Progenitor cell of endocrine pancreas (in vitro differentiated cells): ENCODE measurements around the gene ACBD6. TPM values are rescaled to one million over a fixed set of nuclear protein-coding genes. Genes with fewer than 3 reads are reported as not detected.

Experiments used
- DNase-seq: peaks from one replicate; pipeline ENCODE4 v3.0.0; 2021; ENCODE audit warnings: low spot score; ENCODE audit not compliant: unreplicated experiment
- H3K27ac Mint-ChIP-seq: 2 replicates; pipeline ENCODE4 v1.8.0; 2021; ENCODE audit warnings: mild to moderate bottlenecking, moderate library complexity, mixed read lengths
- H3K27me3 Mint-ChIP-seq: 2 replicates; pipeline ENCODE4 v1.8.0; 2021; ENCODE audit warnings: mixed read lengths
- H3K36me3 Mint-ChIP-seq: 2 replicates; pipeline ENCODE4 v1.8.0; 2022; ENCODE audit warnings: mixed read lengths; ENCODE audit not compliant: insufficient read depth
- H3K4me1 Mint-ChIP-seq: 2 replicates; pipeline ENCODE4 v1.8.0; 2021; ENCODE audit warnings: low read depth, mixed read lengths
- H3K4me3 Mint-ChIP-seq: 2 replicates; pipeline ENCODE4 v1.8.0; 2021; ENCODE audit warnings: low read depth, mild to moderate bottlenecking, moderate library complexity, mixed read lengths
- H3K9me3 Mint-ChIP-seq: 2 replicates; pipeline ENCODE4 v1.8.0; 2021; ENCODE audit warnings: low read depth, mixed read lengths
- total RNA-seq: library from RNA; stranded (reverse); gene quantifications from 2 replicates; pipeline ENCODE4 v1.2.1, GENCODE V29; 2021
- TF ChIP-seq, protein P1 (sequence below): fragments of 200-600 bp; sonication (generic); IDR thresholded peaks from one replicate; pipeline ENCODE4 v1.5.0; 2021; ENCODE audit warnings: antibody characterized with exemption, mild to moderate bottlenecking; ENCODE audit not compliant: unreplicated experiment

Gene ACBD6
- total RNA-seq, 1 donor from 2014 or later, result 54.2 TPM

DNA sequence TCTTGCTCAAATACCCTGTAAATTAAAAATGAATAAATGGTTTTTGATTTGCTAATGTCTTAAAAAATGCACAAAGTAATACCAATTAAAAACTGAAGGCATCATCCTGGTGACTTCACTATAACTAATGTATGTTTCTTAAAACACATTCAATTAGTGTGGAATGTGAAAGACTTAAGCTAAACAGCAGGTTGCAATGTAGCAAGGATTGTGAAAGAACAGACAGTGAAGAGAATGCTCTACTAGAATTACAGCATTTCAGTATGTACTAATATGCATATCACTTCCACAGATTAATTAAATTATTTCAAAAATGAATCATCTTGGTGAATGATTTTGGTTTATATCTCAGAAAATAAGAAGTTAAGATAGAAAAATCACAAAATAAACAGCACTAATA lies 216.0 kb downstream of the ACBD6 start:
- Mint-ChIP-seq H3K4me3 (no peak overlapping the region), H3K27ac (no peak overlapping the region), H3K4me1 (peaks cover 1% of the 10 kb centered on the region), H3K9me3 (no peaks in the 10 kb centered on the region), H3K36me3 (peaks cover 9% of the 10 kb centered on the region), H3K27me3 (no peaks in the 10 kb centered on the region)
- DNase-seq, result no peak
- TF ChIP-seq, protein P1, sequence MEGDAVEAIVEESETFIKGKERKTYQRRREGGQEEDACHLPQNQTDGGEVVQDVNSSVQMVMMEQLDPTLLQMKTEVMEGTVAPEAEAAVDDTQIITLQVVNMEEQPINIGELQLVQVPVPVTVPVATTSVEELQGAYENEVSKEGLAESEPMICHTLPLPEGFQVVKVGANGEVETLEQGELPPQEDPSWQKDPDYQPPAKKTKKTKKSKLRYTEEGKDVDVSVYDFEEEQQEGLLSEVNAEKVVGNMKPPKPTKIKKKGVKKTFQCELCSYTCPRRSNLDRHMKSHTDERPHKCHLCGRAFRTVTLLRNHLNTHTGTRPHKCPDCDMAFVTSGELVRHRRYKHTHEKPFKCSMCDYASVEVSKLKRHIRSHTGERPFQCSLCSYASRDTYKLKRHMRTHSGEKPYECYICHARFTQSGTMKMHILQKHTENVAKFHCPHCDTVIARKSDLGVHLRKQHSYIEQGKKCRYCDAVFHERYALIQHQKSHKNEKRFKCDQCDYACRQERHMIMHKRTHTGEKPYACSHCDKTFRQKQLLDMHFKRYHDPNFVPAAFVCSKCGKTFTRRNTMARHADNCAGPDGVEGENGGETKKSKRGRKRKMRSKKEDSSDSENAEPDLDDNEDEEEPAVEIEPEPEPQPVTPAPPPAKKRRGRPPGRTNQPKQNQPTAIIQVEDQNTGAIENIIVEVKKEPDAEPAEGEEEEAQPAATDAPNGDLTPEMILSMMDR, result no peak

DNA sequence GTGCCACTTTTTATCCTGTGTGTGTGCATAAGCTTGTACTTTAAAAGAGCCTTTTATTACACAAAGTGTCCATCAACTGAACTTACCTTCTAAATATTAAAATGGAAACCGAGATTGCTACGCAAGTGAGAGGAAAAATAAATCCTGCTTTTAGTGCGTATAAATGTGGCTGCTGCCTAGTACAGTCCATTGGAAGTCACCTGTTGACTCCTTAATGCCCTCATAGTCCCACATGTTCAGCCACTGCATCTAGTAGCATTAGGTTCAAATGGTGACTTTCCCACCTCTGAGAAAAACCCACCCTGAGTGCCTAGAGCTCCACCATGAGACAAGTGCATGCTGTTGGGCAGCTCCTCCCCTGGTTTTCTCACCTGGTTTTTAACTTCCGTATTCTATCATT lies 219.3 kb downstream of the ACBD6 start:
- DNase-seq, result no peak
- H3K4me3 Mint-ChIP-seq, result no peak overlapping the region
- H3K27ac Mint-ChIP-seq, result no peak overlapping the region
- peaks cover 1% of the 10 kb centered on the region for H3K4me1 Mint-ChIP-seq
- TF ChIP-seq, protein P1, result no peak
- H3K9me3 Mint-ChIP-seq, result no peaks in the 10 kb centered on the region
- no peaks in the 10 kb centered on the region for H3K27me3 Mint-ChIP-seq
- peaks cover 5% of the 10 kb centered on the region for H3K36me3 Mint-ChIP-seq

DNA sequence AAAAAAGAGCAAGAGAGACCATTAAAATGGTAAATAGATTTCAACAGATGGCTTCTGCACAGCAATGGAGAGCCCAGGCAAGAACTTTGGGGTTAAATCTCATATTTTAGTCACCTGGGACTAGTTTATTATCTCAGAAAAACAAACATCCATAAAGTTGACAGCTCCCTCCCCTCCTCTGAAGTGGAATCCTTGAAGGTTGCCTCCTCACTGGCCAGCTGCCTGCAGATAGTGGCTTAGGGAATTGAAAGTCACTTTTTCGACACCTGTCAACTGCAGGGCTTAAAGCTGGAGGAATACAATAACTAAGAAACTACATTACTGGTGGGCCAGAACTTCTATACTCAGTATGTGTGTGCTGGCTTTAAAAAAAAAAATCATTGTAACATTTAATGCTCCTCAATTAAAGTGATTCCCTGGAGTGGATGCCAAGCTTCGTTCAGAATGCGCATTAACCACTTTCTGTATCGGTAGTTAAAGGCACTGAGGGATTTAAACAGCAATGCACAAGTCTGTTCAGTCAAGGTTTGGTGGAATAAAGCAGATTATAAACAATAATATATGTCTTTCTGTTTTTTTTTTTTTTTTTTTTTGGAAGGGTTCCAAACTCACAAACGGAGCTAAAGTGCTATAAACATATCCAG lies 219.9 kb downstream of the ACBD6 start:
- Mint-ChIP-seq H3K27me3 (no peaks in the 10 kb centered on the region), H3K36me3 (peaks cover 4% of the 10 kb centered on the region), H3K4me3 (no peak overlapping the region), H3K4me1 (peaks cover 1% of the 10 kb centered on the region), H3K27ac (no peak overlapping the region), H3K9me3 (no peaks in the 10 kb centered on the region)
- TF ChIP-seq, protein P1, result no peak
- no peak for DNase-seq

DNA sequence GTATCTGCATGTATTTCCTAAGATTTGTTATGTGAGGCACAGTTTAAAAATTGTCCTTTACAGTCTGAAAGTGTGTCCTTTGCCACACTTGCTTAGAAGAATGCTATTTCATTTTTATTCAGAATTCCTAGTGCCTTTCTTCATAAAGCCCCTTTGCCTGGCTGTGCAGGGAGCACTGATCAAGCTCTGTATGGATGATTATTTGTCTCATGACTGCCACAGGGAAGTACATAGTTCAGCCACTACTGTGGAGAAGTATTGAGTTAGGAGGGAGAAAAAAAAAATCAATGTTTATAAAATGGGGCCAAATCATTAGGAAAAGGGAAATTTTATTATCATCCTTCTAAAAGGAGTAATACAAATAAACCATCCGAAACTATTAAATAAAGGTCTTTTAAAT lies 220.9 kb downstream of the ACBD6 start:
- Mint-ChIP-seq H3K4me1 (peaks cover 1% of the 10 kb centered on the region), H3K4me3 (no peak overlapping the region), H3K27ac (no peak overlapping the region), H3K36me3 (peaks cover 4% of the 10 kb centered on the region), H3K9me3 (no peaks in the 10 kb centered on the region), H3K27me3 (no peaks in the 10 kb centered on the region)
- no peak for DNase-seq
- TF ChIP-seq, protein P1, result no peak

DNA sequence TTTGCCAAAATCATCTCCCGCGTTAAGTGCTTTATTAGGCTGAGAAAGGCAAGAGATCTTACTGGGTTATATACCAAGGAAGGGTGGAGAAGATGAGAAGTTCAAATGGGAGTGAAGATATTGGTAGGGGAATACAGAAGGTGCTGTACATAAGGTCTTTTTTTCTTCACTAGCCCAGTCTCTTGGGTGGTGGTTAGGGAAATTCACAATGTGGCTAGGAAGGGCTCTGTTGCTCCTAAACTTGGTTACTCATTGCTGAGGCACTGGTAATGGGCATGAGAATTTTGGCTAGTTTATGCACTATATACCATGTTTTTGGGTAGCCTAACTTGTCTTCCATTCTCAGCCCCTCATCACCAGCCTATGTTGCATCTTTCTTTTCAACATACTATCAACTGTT lies 221.8 kb downstream of the ACBD6 start:
- H3K36me3 Mint-ChIP-seq, result peaks cover 4% of the 10 kb centered on the region
- DNase-seq, result no peak
- H3K4me1 Mint-ChIP-seq, result peaks cover 1% of the 10 kb centered on the region
- TF ChIP-seq, protein P1, result no peak
- no peaks in the 10 kb centered on the region for H3K9me3 Mint-ChIP-seq
- H3K4me3 Mint-ChIP-seq, result no peak overlapping the region
- H3K27me3 Mint-ChIP-seq, result no peaks in the 10 kb centered on the region
- H3K27ac Mint-ChIP-seq, result no peak overlapping the region
